Measurements from ENCODE around the gene SLC25A1. TPM values are rescaled to one million over a fixed set of nuclear protein-coding genes. Genes with fewer than 3 reads are reported as not detected.
A peak's percentile ranks its signal among the peaks of the same experiment; 100 is the strongest.

SLC25A1 gene
- total and polyA plus RNA-seq, 5 donors from 2014 or later: 27.6 to 62.9 (median 46.9) TPM

- Histone ChIP-seq H3K4me1 (ENCODE audit: control insufficient read depth, insufficient read depth, low read length, poor library complexity, severe bottlenecking) (peaks cover 16% of the 10 kb centered on the region), H3K27me3 (ENCODE audit: control insufficient read depth, insufficient read depth, low read length) (peaks cover 17% of the 10 kb centered on the region), H3K27ac (ENCODE audit: insufficient read depth, low read length, poor library complexity, severe bottlenecking) (no peak within 1 kb of the TSS), H3K9me3 (ENCODE audit: control insufficient read depth in 2 of 2, low read length in 2 of 2) (no peaks in the 10 kb centered on the region), H3K4me3 (ENCODE audit: low read depth, low read length) (no peak within 1 kb of the TSS), H3K36me3 (ENCODE audit: control insufficient read depth, insufficient read depth, low read length) (no peaks in the 10 kb centered on the region)
- H3K27me3 Mint-ChIP-seq: peaks cover 68% of the 10 kb centered on the region
- H3K27ac Mint-ChIP-seq: peak within 1 kb of the TSS in 1 of 3 donors; percentile 72
- H3K4me1 Mint-ChIP-seq: peaks cover 0 to 19% (median 11%) of the 10 kb centered on the region in 4 donors
- DNase-seq (no peak), ATAC-seq (ENCODE audit: low read depth in 2 of 2) (no peak)
- H3K4me3 Mint-ChIP-seq: peak within 1 kb of the TSS; percentile 1 to 78 (median 59)
- peaks cover 0 to 5% (median 1%) of the 10 kb centered on the region in 7 donors for H3K9me3 Mint-ChIP-seq
- no peaks in the 10 kb centered on the region for H3K36me3 Mint-ChIP-seq
Measured at GRCh38 chr22:19149991-19150390, 28.5 kb downstream of the SLC25A1 start, which contains the start of gene GSC2. Gene GSC2 (minus strand): TSS chr22:19150292. CDS start chr22:19150283, 9 bp downstream.

GRCh38 chr22:19149047-19149883 lies 29.3 kb downstream of the SLC25A1 start:
- H3K27ac ChIP-seq (ENCODE audit: insufficient read depth, low read length, poor library complexity, severe bottlenecking): no peak overlapping the region
- H3K9me3 Mint-ChIP-seq: peaks cover 0 to 5% (median 1%) of the 10 kb centered on the region in 7 donors
- H3K36me3 Mint-ChIP-seq: no peaks in the 10 kb centered on the region
- H3K4me1 Mint-ChIP-seq: peaks cover 0 to 26% (median 17%) of the 10 kb centered on the region in 4 donors
- no peaks in the 10 kb centered on the region for H3K36me3 ChIP-seq (ENCODE audit: control insufficient read depth, insufficient read depth, low read length)
- ATAC-seq (ENCODE audit: low read depth in 2 of 2) (peak; percentile 11 to 15), DNase-seq (peak in 2 of 3 donors; percentile 47 to 84)
- H3K27ac Mint-ChIP-seq: no peak overlapping the region
- peaks cover 69% of the 10 kb centered on the region for H3K27me3 Mint-ChIP-seq
- H3K4me1 ChIP-seq (ENCODE audit: control insufficient read depth, insufficient read depth, low read length, poor library complexity, severe bottlenecking): peaks cover 16% of the 10 kb centered on the region
- H3K4me3 ChIP-seq (ENCODE audit: low read depth, low read length): no peak overlapping the region
- no peaks in the 10 kb centered on the region for H3K9me3 ChIP-seq (ENCODE audit: control insufficient read depth in 2 of 2, low read length in 2 of 2)
- H3K4me3 Mint-ChIP-seq: peak overlapping the region in 1 of 4 donors; percentile 78
- peaks cover 17% of the 10 kb centered on the region for H3K27me3 ChIP-seq (ENCODE audit: control insufficient read depth, insufficient read depth, low read length)

- Histone ChIP-seq H3K4me3 (ENCODE audit: low read depth, low read length) (no peak overlapping the region), H3K27ac (ENCODE audit: insufficient read depth, low read length, poor library complexity, severe bottlenecking) (no peak overlapping the region), H3K4me1 (ENCODE audit: control insufficient read depth, insufficient read depth, low read length, poor library complexity, severe bottlenecking) (peaks cover 24% of the 10 kb centered on the region), H3K27me3 (ENCODE audit: control insufficient read depth, insufficient read depth, low read length) (peaks cover 17% of the 10 kb centered on the region), H3K36me3 (ENCODE audit: control insufficient read depth, insufficient read depth, low read length) (no peaks in the 10 kb centered on the region), H3K9me3 (ENCODE audit: control insufficient read depth in 2 of 2, low read length in 2 of 2) (no peaks in the 10 kb centered on the region)
- no peaks in the 10 kb centered on the region for H3K36me3 Mint-ChIP-seq
- H3K27ac Mint-ChIP-seq: no peak overlapping the region
- peaks cover 64% of the 10 kb centered on the region for H3K27me3 Mint-ChIP-seq
- peaks cover 0 to 33% (median 20%) of the 10 kb centered on the region in 4 donors for H3K4me1 Mint-ChIP-seq
- ATAC-seq (ENCODE audit: low read depth in 2 of 2): no peak
- DNase-seq: no peak
- no peak overlapping the region for H3K4me3 Mint-ChIP-seq
- H3K9me3 Mint-ChIP-seq: peaks cover 0 to 5% (median under 1%) of the 10 kb centered on the region in 7 donors
Measured at GRCh38 chr22:19148417-19149046, 30.0 kb downstream of the SLC25A1 start.

- no peaks in the 10 kb centered on the region for H3K9me3 ChIP-seq (ENCODE audit: control insufficient read depth in 2 of 2, low read length in 2 of 2)
- ATAC-seq (ENCODE audit: low read depth in 2 of 2) (no peak), DNase-seq (no peak)
- peaks cover 2% of the 10 kb centered on the region for H3K36me3 ChIP-seq (ENCODE audit: control insufficient read depth, insufficient read depth, low read length)
- Mint-ChIP-seq H3K4me3 (peak overlapping the region in 1 of 4 donors; percentile 40), H3K36me3 (no peaks in the 10 kb centered on the region), H3K27me3 (peaks cover 52% of the 10 kb centered on the region), H3K9me3 (peaks cover 0 to 5% (median 0%) of the 10 kb centered on the region in 7 donors), H3K4me1 (peaks cover 0 to 43% (median 20%) of the 10 kb centered on the region in 4 donors), H3K27ac (no peak overlapping the region)
- peaks cover 14% of the 10 kb centered on the region for H3K27me3 ChIP-seq (ENCODE audit: control insufficient read depth, insufficient read depth, low read length)
- no peak overlapping the region for H3K4me3 ChIP-seq (ENCODE audit: low read depth, low read length)
- peaks cover 28% of the 10 kb centered on the region for H3K4me1 ChIP-seq (ENCODE audit: control insufficient read depth, insufficient read depth, low read length, poor library complexity, severe bottlenecking)
- H3K27ac ChIP-seq (ENCODE audit: insufficient read depth, low read length, poor library complexity, severe bottlenecking): no peak overlapping the region
Measured at GRCh38 chr22:19147195-19147780, 31.2 kb downstream of the SLC25A1 start.

GRCh38 chr22:19146215-19146968 lies 32.1 kb downstream of the SLC25A1 start:
- H3K9me3 ChIP-seq (ENCODE audit: control insufficient read depth in 2 of 2, low read length in 2 of 2): no peaks in the 10 kb centered on the region
- no peak for ATAC-seq (ENCODE audit: low read depth in 2 of 2)
- peaks cover 10% of the 10 kb centered on the region for H3K36me3 ChIP-seq (ENCODE audit: control insufficient read depth, insufficient read depth, low read length)
- H3K4me3 Mint-ChIP-seq: peak overlapping the region in 1 of 4 donors; percentile 70
- no peak overlapping the region for H3K4me3 ChIP-seq (ENCODE audit: low read depth, low read length)
- peaks cover 2% of the 10 kb centered on the region for H3K36me3 Mint-ChIP-seq
- peaks cover 0 to 42% (median 17%) of the 10 kb centered on the region in 4 donors for H3K4me1 Mint-ChIP-seq
- peaks cover 43% of the 10 kb centered on the region for H3K27me3 Mint-ChIP-seq
- no peak overlapping the region for H3K27ac ChIP-seq (ENCODE audit: insufficient read depth, low read length, poor library complexity, severe bottlenecking)
- H3K27me3 ChIP-seq (ENCODE audit: control insufficient read depth, insufficient read depth, low read length): peaks cover 7% of the 10 kb centered on the region
- no peak for DNase-seq
- peaks cover 28% of the 10 kb centered on the region for H3K4me1 ChIP-seq (ENCODE audit: control insufficient read depth, insufficient read depth, low read length, poor library complexity, severe bottlenecking)
- H3K27ac Mint-ChIP-seq: no peak overlapping the region
- peaks cover 0 to 2% (median 0%) of the 10 kb centered on the region in 7 donors for H3K9me3 Mint-ChIP-seq

GRCh38 chr22:19143967-19144400 lies 34.6 kb downstream of the SLC25A1 start:
- DNase-seq (peak; percentile 16 to 68 (median 39)), ATAC-seq (ENCODE audit: low read depth in 2 of 2) (no peak)
- peaks cover 8% of the 10 kb centered on the region for H3K36me3 Mint-ChIP-seq
- Histone ChIP-seq H3K27ac (ENCODE audit: insufficient read depth, low read length, poor library complexity, severe bottlenecking) (peak overlapping the region; percentile 90), H3K4me1 (ENCODE audit: control insufficient read depth, insufficient read depth, low read length, poor library complexity, severe bottlenecking) (peaks cover 13% of the 10 kb centered on the region), H3K27me3 (ENCODE audit: control insufficient read depth, insufficient read depth, low read length) (peaks cover 2% of the 10 kb centered on the region), H3K9me3 (ENCODE audit: control insufficient read depth in 2 of 2, low read length in 2 of 2) (no peaks in the 10 kb centered on the region), H3K4me3 (ENCODE audit: low read depth, low read length) (peak overlapping the region; percentile 92), H3K36me3 (ENCODE audit: control insufficient read depth, insufficient read depth, low read length) (peaks cover 34% of the 10 kb centered on the region)
- H3K9me3 Mint-ChIP-seq: peaks cover 0 to 2% (median 0%) of the 10 kb centered on the region in 7 donors
- H3K27ac Mint-ChIP-seq: peak overlapping the region; percentile 93 to 99 (median 98)
- H3K4me3 Mint-ChIP-seq: peak overlapping the region; percentile 90 to 99 (median 97)
- H3K27me3 Mint-ChIP-seq: peaks cover 31% of the 10 kb centered on the region
- H3K4me1 Mint-ChIP-seq: peaks cover 0 to 37% (median 17%) of the 10 kb centered on the region in 4 donors

- no peaks in the 10 kb centered on the region for H3K9me3 ChIP-seq (ENCODE audit: control insufficient read depth in 2 of 2, low read length in 2 of 2)
- no peak overlapping the region for H3K4me3 ChIP-seq (ENCODE audit: low read depth, low read length)
- no peak for DNase-seq
- Mint-ChIP-seq H3K27me3 (peaks cover 26% of the 10 kb centered on the region), H3K4me3 (peak overlapping the region; percentile 33 to 99 (median 79)), H3K9me3 (peaks cover 0 to 2% (median 0%) of the 10 kb centered on the region in 7 donors), H3K27ac (peak overlapping the region; percentile 64 to 99 (median 98)), H3K4me1 (peaks cover 0 to 37% (median 17%) of the 10 kb centered on the region in 4 donors), H3K36me3 (peaks cover 8% of the 10 kb centered on the region)
- peaks cover 12% of the 10 kb centered on the region for H3K4me1 ChIP-seq (ENCODE audit: control insufficient read depth, insufficient read depth, low read length, poor library complexity, severe bottlenecking)
- peaks cover 40% of the 10 kb centered on the region for H3K36me3 ChIP-seq (ENCODE audit: control insufficient read depth, insufficient read depth, low read length)
- ATAC-seq (ENCODE audit: low read depth in 2 of 2): no peak
- no peak overlapping the region for H3K27ac ChIP-seq (ENCODE audit: insufficient read depth, low read length, poor library complexity, severe bottlenecking)
- H3K27me3 ChIP-seq (ENCODE audit: control insufficient read depth, insufficient read depth, low read length): no peaks in the 10 kb centered on the region
Measured at GRCh38 chr22:19143212-19143611, 35.3 kb downstream of the SLC25A1 start.

Data from CD4-positive, CD25-positive, alpha-beta regulatory T cell (primary cell).